Measurements from ENCODE around the gene MT1E.

- TF ChIP-seq CBX3 (IDR thresholded peaks at IDR 0.05; ENCODE audit: low read depth) (no peak), POLR2AphosphoS5 (IDR thresholded peaks at IDR 0.05; ENCODE audit: low read depth, low read length) (no peak)
These were observed 10.2 kb upstream of the MT1E start for GRCh38 chr16:56615353-56615752.
